ENCODE data around the gene GRPEL1.

GRPEL1 gene

DNA sequence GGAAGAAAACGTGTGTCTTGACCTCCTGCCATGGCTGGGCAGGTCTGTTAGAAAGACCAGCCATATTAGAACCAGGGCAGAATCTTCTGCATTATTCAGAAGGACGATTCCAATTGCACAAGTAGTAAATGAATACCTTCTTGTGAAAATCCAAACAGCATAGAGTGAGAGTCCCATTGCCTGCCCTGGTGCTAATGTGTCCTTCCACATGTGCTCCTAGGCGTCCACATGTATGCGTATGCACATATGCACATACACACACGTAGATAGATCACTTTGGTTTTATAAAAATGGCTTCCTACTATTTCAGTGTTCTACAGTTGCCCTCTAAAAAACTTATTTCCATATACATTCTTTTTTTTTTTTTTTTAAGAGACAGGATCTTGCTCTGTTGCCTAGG lies 10.2 kb upstream of the GRPEL1 start:
- Mint-ChIP-seq H3K4me3 (no peak overlapping the region), H3K36me3 (peaks cover 3% of the 10 kb centered on the region), H3K4me1 (ENCODE audit: low read depth) (no peaks in the 10 kb centered on the region), H3K27ac (no peak overlapping the region), H3K9me3 (ENCODE audit: low read depth) (no peaks in the 10 kb centered on the region), H3K27me3 (peaks cover 7% of the 10 kb centered on the region)

DNA sequence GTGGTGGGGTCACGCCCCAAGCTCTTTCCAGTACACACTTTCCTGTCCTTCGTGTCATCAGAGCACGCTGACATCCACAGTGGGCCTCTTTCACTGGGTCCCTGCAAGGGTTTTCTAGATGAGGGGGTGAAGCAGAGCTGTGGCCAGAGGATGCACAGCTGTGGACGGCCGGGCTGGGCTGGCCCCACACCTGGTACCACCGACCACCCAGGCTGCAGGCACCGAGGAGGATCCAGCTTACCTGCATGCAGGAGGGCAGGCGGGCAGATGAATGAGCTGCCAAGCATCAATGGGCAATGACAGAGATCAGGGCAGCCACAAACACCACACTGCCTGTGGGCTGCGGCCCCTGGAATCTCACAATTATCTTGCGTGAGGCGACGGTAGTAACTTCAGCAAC lies 9.5 kb upstream of the GRPEL1 start:
- no peak overlapping the region for H3K4me3 Mint-ChIP-seq
- no peaks in the 10 kb centered on the region for H3K4me1 Mint-ChIP-seq (ENCODE audit: low read depth)
- H3K9me3 Mint-ChIP-seq (ENCODE audit: low read depth), result no peaks in the 10 kb centered on the region
- H3K27me3 Mint-ChIP-seq, result peaks cover 4% of the 10 kb centered on the region
- peaks cover 3% of the 10 kb centered on the region for H3K36me3 Mint-ChIP-seq
- H3K27ac Mint-ChIP-seq, result no peak overlapping the region

DNA sequence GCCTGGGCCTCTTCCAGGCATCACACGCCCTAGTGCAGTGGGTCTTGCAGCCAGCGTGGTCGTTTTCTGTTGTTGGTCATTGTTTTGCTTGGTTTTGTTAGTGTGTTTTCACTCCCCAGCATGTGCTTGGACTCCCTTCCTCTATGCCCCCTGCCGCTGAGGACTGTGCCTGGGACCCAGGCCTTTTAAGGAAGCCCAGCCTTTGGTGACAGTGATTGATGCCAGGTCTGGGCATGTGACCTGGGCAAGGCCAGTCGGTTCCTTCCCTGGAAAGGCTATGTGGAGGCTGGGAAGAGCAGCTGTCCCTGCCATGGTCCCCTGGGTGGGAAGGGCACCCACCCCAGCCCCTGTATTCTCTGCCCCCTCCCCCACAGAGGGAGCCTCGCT lies 8.8 kb upstream of the GRPEL1 start:
- Mint-ChIP-seq H3K36me3 (peaks cover 3% of the 10 kb centered on the region), H3K27me3 (peaks cover 3% of the 10 kb centered on the region), H3K9me3 (ENCODE audit: low read depth) (no peaks in the 10 kb centered on the region), H3K4me1 (ENCODE audit: low read depth) (no peaks in the 10 kb centered on the region), H3K27ac (no peak overlapping the region), H3K4me3 (no peak overlapping the region)

DNA sequence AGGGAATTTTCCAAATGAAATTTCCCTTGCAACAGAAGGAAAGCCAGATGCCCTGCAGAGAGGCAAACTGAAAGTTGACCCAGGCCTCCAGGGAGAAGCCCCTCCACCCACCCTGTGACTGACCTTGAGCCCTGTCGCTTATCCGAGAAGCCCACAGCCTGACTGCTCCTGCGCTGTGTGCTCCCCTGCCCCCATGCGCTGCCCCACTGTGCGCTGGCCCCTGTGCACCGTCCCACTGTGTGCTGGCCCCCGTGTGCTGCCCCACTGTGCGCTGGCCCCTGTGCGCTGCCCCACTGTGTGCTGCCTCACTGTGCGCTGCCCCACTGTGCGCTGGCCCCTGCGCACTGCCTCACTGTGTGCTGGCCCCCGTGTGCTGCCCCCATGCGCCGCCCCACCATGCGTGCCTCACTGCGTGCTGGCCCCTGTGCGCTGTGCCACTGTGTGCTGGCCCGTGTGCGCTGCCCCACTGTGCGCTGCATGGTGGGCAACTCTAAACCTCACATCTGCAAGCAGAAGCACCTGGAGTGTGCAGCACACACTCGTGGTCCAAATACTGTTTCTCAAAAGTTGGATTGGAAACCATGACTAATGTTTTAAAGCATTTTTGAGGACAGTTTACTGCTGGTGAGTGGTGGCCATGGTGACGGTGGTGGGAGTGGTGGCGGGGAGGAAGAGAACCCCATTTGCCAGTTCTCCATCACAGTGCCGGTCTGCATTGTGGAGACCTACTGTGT lies 8.3 kb upstream of the GRPEL1 start:
- no peaks in the 10 kb centered on the region for H3K9me3 Mint-ChIP-seq (ENCODE audit: low read depth)
- H3K27me3 Mint-ChIP-seq, result no peaks in the 10 kb centered on the region
- H3K27ac Mint-ChIP-seq, result no peak overlapping the region
- peaks cover 3% of the 10 kb centered on the region for H3K36me3 Mint-ChIP-seq
- no peaks in the 10 kb centered on the region for H3K4me1 Mint-ChIP-seq (ENCODE audit: low read depth)
- no peak overlapping the region for H3K4me3 Mint-ChIP-seq

DNA sequence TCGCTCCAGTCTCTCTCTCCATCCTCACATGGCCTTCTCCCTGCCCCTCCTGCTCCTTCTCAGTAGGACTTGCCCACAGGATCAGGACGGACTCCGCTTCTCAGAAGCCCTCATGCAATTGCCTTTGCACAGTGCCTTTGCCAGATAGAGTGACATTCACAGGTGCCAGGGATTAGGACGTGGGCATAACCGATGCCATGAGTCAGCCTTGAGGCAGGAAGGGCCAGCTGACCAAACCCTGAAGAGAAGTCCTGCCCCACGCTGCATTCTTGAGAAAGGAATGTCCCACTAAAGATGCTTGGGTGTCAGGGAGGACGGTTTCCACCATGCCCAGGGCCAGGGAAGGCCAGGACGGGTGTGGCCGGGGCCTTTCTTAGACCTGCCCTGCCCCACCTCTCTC lies 6.6 kb upstream of the GRPEL1 start:
- H3K27ac Mint-ChIP-seq, result no peak overlapping the region
- H3K9me3 Mint-ChIP-seq (ENCODE audit: low read depth), result no peaks in the 10 kb centered on the region
- no peak overlapping the region for H3K4me3 Mint-ChIP-seq
- peaks cover 8% of the 10 kb centered on the region for H3K4me1 Mint-ChIP-seq (ENCODE audit: low read depth)
- H3K36me3 Mint-ChIP-seq, result no peaks in the 10 kb centered on the region
- H3K27me3 Mint-ChIP-seq, result no peaks in the 10 kb centered on the region

DNA sequence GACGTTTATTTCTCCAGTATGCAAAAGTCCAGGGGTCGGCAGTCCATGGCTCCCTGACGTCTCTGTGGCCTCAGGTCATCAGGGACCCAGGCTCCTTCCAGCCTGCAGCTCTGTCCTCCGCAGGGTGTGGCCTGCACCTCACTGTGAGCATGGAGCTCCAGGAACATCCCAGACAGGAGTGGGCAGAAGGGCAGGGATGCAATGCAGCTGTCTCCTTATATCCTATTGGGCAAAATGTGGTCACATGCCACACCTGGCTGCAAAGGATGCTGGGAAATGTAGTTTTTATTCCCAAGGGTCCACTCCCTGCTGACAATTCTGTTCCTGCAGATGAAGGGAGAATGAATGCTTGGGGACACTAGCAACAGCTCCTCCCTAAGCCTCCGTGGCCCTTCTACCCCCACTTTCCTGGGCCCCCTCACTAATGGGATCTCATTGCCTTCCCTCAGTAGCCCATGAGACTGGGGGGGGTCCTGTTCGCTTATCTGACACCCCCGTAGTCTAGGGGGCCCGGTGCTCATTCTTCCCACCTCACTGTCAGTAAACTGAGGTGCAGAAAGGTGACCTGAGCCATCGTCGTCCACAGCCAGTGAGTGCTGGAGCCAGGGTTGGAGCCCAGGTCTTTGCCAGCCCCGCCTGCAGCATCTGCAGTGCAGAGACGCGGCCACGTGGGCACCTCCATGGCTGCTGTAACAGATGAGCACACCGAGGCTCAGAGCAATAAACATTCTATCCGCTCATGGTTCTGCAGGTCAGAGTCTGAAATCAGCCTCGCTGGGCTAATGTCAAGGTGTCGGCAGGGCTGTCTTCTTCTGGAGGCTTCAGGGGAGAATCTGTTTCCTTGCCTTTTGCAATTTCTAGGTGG lies 5.9 kb upstream of the GRPEL1 start:
- Mint-ChIP-seq H3K4me3 (no peak overlapping the region), H3K27ac (no peak overlapping the region), H3K36me3 (no peaks in the 10 kb centered on the region), H3K9me3 (ENCODE audit: low read depth) (no peaks in the 10 kb centered on the region), H3K27me3 (no peaks in the 10 kb centered on the region), H3K4me1 (ENCODE audit: low read depth) (peaks cover 11% of the 10 kb centered on the region)

DNA sequence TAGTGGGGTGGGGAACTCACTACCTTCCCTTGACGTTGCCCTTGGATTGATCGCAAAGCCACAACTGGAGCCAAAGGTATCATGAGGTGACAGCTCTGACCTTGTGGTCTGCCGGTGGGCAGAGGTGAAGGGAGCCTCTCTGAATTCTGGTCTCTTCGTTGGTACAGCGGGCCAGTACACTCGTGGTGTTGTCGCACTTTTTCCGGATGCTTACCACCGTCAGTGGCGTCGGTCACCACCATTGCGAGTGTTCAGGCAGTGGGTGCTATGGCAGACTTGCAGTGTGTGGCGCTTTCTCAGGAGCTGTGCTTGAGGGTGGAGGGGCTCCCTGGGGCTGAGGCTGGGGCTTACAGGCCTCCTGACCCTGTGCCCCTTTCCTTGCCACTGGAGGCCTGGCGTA lies 5.2 kb upstream of the GRPEL1 start:
- H3K36me3 Mint-ChIP-seq, result no peaks in the 10 kb centered on the region
- peaks cover 16% of the 10 kb centered on the region for H3K4me1 Mint-ChIP-seq (ENCODE audit: low read depth)
- no peaks in the 10 kb centered on the region for H3K27me3 Mint-ChIP-seq
- H3K4me3 Mint-ChIP-seq, result no peak overlapping the region
- H3K9me3 Mint-ChIP-seq (ENCODE audit: low read depth), result no peaks in the 10 kb centered on the region
- no peak overlapping the region for H3K27ac Mint-ChIP-seq

DNA sequence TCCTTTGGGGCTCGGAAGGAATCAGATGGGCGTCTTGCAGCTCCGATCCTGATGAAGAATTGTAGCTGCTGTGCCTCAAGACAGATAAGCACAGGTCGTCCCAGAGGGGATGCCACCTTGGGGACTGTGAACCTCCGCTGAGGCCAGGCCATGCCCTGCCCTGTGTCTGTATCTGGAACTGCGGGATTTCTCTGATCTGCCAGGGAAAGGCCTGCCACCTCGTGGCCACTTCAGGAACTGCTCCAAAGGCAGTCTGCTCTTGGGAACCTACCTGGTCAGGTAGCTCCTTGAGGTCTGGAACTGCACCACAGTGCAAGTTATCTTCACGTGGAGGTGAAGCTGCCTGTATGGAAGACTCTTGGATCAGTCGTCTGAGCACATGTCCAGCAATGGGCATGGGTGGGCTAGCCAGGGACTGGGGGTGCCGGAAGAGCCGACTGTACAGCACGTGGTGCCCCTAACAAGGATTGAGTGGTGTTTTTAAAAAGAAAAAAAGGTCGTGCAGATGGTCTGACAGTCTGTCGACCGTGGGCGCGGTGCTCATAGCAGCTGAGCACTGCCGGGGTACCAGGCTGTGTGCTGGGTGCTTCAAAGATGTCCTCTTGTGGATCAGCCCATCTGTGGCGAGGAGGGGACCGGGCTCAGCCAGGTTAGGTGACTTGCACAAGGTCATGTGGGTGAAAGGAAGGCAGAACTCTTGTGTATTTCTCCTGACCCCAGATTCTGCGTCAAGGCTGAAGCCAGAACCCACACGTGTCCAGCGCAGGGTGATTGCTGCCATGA lies 3.1 kb upstream of the GRPEL1 start:
- no peak overlapping the region for H3K27ac Mint-ChIP-seq

DNA sequence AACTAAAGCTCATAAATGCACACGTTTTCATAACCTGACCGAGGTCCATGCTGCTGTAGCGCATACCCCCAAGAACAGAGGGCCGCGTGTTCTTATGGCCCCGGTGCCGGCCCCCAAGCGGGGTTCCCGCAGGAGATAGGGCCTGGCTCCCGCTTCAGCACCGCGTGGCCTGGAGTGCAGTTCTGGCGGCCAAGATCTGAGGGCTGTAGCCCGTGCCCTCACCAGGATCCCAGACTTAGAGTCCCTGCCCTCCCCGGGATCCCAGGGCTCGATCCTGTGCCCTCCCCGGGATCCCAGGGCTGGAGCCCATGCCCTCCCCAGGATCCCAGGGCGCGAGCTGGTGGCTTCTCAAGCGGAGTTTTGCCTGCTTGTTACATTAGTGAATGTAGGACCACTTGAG lies 1.0 kb upstream of the GRPEL1 start:
- H3K4me1 Mint-ChIP-seq (ENCODE audit: low read depth), result peaks cover 48% of the 10 kb centered on the region
- peak overlapping the region; percentile 95 for H3K4me3 Mint-ChIP-seq
- no peaks in the 10 kb centered on the region for H3K9me3 Mint-ChIP-seq (ENCODE audit: low read depth)
- H3K27me3 Mint-ChIP-seq, result no peaks in the 10 kb centered on the region
- H3K27ac Mint-ChIP-seq, result peak overlapping the region; percentile 96
- peaks cover 10% of the 10 kb centered on the region for H3K36me3 Mint-ChIP-seq

More for the DNA sequence above, 3.1 kb upstream of the GRPEL1 start:
- Mint-ChIP-seq H3K4me3 (peak overlapping the region; percentile 57), H3K4me1 (ENCODE audit: low read depth) (peaks cover 33% of the 10 kb centered on the region), H3K9me3 (ENCODE audit: low read depth) (no peaks in the 10 kb centered on the region), H3K27me3 (no peaks in the 10 kb centered on the region), H3K36me3 (peaks cover 5% of the 10 kb centered on the region)

DNA sequence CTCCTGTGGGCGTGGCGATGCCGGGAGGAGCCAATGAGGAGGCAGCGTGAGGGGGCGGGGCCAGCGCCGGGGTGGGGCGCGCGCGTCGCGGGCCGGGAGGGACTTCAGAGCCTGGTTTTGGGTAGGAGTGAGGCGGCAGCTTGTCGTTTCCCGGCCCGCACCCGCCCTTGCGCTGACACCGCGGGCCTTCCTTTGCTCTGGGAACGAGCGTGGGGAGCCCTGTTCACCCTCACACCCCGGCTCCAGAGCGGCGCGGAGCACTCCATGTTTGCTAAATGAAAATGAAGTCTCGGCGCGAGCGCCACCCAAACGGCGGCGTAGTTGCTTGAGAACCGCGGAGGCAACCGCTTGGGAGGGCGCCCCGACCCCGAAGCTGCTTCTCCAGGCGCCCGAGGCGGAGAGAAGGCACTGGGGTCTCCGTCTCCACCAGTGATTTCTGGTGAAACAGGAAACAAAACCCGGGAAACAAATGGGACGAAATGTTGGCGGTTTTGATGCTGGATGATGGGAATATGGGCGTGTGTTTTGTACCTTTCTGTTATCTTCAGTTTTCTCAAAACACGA lies 497 bp upstream of the GRPEL1 start:
- Mint-ChIP-seq H3K4me1 (ENCODE audit: low read depth) (peaks cover 51% of the 10 kb centered on the region), H3K27me3 (no peaks in the 10 kb centered on the region), H3K4me3 (peak overlapping the region; percentile 95), H3K36me3 (peaks cover 10% of the 10 kb centered on the region), H3K9me3 (ENCODE audit: low read depth) (no peaks in the 10 kb centered on the region), H3K27ac (peak overlapping the region; percentile 96)

DNA sequence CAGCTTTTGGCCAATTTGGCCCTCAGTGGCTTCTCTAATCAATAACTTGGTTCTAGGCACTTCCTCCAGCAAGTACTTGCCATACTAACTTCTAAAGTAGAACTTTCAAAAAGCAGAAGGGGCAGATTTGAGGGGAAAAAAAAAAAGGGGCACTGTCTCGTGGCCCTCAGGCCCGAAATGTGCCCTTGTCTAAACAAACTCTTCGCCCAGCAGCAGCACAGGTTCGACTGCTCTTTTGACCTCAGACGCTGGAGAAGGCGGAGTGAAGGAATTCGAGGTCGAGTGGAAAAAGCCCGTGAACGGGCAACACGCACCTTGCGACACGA lies 775 bp downstream of the GRPEL1 start:
- H3K27ac Mint-ChIP-seq, result peak overlapping the region; percentile 87
- H3K36me3 Mint-ChIP-seq, result peaks cover 10% of the 10 kb centered on the region
- H3K27me3 Mint-ChIP-seq, result no peaks in the 10 kb centered on the region
- peaks cover 51% of the 10 kb centered on the region for H3K4me1 Mint-ChIP-seq (ENCODE audit: low read depth)
- peak overlapping the region; percentile 95 for H3K4me3 Mint-ChIP-seq
- H3K9me3 Mint-ChIP-seq (ENCODE audit: low read depth), result no peaks in the 10 kb centered on the region

DNA sequence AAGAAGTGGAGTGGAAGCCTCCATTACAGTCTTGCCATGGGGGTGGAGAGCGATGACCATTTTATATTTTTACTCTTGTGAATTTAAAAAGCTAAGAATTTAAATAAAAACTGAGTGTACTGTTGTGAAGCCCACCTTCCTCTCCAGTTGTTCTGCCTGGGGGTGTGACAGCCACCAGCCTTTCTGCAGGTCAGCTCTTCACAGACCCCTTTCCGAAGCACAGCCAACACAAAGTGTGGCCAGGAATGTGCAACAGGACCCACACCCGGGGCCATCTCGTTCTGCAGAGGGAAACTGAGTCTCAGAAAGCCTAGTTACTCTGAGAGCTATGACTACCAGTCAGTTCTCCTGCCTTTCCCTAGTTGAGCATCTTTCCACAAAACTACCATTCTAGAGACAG lies 1.4 kb downstream of the GRPEL1 start:
- H3K4me1 Mint-ChIP-seq (ENCODE audit: low read depth), result peaks cover 51% of the 10 kb centered on the region
- no peaks in the 10 kb centered on the region for H3K9me3 Mint-ChIP-seq (ENCODE audit: low read depth)
- peak overlapping the region; percentile 95 for H3K4me3 Mint-ChIP-seq
- no peaks in the 10 kb centered on the region for H3K27me3 Mint-ChIP-seq
- H3K36me3 Mint-ChIP-seq, result peaks cover 10% of the 10 kb centered on the region
- H3K27ac Mint-ChIP-seq, result peak overlapping the region; percentile 87

DNA sequence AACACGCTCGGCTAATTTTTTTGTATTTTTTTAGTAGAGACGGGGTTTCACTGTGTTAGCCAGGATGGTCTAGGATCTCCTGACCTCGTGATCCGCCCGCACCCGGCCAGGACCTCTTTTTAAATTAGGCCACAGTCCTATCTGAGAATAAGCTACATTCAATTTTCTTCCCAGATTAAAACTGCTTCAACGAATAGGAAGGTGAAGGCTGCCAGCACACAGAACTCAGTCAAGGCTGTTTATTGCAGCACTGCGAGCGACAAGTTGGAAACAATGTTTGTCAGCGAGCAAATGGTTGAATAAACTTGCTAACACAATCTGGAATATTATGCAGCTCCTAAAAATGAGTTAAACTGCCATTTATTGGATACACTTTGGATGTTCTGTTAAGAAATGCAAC lies 1.9 kb downstream of the GRPEL1 start:
- Mint-ChIP-seq H3K36me3 (peaks cover 10% of the 10 kb centered on the region), H3K4me3 (peak overlapping the region; percentile 95), H3K27me3 (no peaks in the 10 kb centered on the region), H3K27ac (peak overlapping the region; percentile 87), H3K9me3 (ENCODE audit: low read depth) (no peaks in the 10 kb centered on the region), H3K4me1 (ENCODE audit: low read depth) (peaks cover 53% of the 10 kb centered on the region)

DNA sequence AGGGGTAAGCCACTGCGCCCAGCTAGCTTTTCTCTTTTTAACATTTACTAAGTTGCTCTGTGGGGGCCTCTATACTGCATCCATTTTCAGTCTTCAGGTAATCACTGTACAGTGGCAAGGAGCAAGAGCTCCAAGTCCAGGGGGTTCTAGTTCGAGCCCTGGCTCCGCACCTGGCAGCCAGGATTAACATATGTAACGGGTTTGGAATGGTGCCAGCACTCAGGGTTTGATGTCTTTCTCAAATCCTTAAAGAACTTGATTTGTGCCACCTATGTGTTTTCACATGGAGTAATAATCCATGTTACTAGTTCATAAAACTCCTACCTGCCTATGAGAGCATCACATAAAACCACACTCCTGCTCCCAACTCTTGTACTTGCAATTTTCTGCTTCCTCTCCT lies 4.5 kb downstream of the GRPEL1 start:
- no peak overlapping the region for H3K4me3 Mint-ChIP-seq
- H3K36me3 Mint-ChIP-seq, result peaks cover 10% of the 10 kb centered on the region
- peaks cover 39% of the 10 kb centered on the region for H3K4me1 Mint-ChIP-seq (ENCODE audit: low read depth)
- H3K9me3 Mint-ChIP-seq (ENCODE audit: low read depth), result no peaks in the 10 kb centered on the region
- peak overlapping the region; percentile 55 for H3K27ac Mint-ChIP-seq
- H3K27me3 Mint-ChIP-seq, result no peaks in the 10 kb centered on the region

DNA sequence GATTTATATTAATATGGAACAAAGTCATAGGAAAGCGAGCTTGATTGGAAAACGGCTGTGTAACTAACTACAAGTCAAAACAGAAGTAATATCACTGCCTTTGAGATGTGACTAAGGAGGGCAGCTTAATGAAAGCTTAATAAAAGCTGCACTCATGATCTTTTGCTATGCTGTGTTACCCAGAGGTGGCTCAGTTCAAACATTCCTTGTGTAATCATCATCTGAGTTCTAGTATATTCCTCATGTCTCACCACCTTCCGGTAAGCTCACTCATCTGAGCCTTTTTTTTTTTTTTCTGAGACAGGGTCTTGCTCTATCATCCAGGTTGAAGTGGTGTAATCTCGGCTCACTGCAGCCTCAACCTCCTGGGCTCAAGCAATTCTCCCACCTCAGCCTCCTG lies 5.0 kb downstream of the GRPEL1 start:
- H3K9me3 Mint-ChIP-seq (ENCODE audit: low read depth), result no peaks in the 10 kb centered on the region
- peaks cover 10% of the 10 kb centered on the region for H3K36me3 Mint-ChIP-seq
- no peaks in the 10 kb centered on the region for H3K27me3 Mint-ChIP-seq
- H3K27ac Mint-ChIP-seq, result peak overlapping the region; percentile 19
- H3K4me1 Mint-ChIP-seq (ENCODE audit: low read depth), result peaks cover 35% of the 10 kb centered on the region
- no peak overlapping the region for H3K4me3 Mint-ChIP-seq

Data from activated naive CD8-positive, alpha-beta T cell (primary cell).